ENCODE data around the gene ZNF205. TPM values are rescaled to one million over a fixed set of nuclear protein-coding genes. Genes with fewer than 3 reads are reported as not detected.

ZNF205 gene
- total and polyA plus RNA-seq, 10 of the 15 experiments (the other 5 are each of a cell fraction or from before 2014, with no cell fraction given): 0.26 to 1.5 (median 0.78) TPM; not detected in 2

- CTCF ChIA-PET: interaction anchor here (1.1 to 21.2 kb wide), 4 partner anchors 15 to 39 kb away, joined by 3 to 396 read pairs (median 6); no protein-coding TSS in a partner anchor
- H3K9me3 ChIP-seq (replicated peaks; ENCODE audit: control insufficient read depth, insufficient read depth, low read length): no peaks in the 10 kb centered on the region
- POLR2A ChIA-PET: no interaction called here
- H3K79me2 ChIP-seq (ENCODE audit: control insufficient read depth, insufficient read depth, low read length): no peaks in the 10 kb centered on the region
- H3K4me1 ChIP-seq (ENCODE audit: control insufficient read depth, insufficient read depth, low read length): no peaks in the 10 kb centered on the region
- H3K9ac ChIP-seq (ENCODE audit: control insufficient read depth, insufficient read depth, low read length): no peak overlapping the region
- SMC1A ChIA-PET (ENCODE audit: uncharacterized antibody, unreplicated experiment): no interaction called here
- RAD21 ChIA-PET (ENCODE audit: unreplicated experiment): no interaction called here
- DNase-seq (ENCODE audit: low read depth, low spot score) (no peak), ATAC-seq (no peak), FAIRE-seq (no peak)
- TF ChIP-seq FOXK2 (IDR thresholded peaks at IDR 0.05): no peak
- TF ChIP-seq EED (IDR thresholded peaks at IDR 0.05; ENCODE audit: low read depth): no peak
- no peak for TF ChIP-seq MEF2B (IDR thresholded peaks at IDR 0.05; ENCODE audit: partially characterized antibody, poor library complexity, severe bottlenecking)
- TF ChIP-seq NFXL1 (IDR thresholded peaks at IDR 0.05; ENCODE audit: borderline replicate concordance): no peak
- TF ChIP-seq USF1 (IDR thresholded peaks at IDR 0.05; ENCODE audit: borderline replicate concordance, extremely low read length, insufficient read depth, low read depth, low read length): no peak
- no peak for TF ChIP-seq IKZF2 (IDR thresholded peaks at IDR 0.05)
- TF ChIP-seq STAT3 (IDR thresholded peaks at IDR 0.05; ENCODE audit: low read depth, low read length): no peak
- no peak for TF ChIP-seq ZSCAN29 (IDR thresholded peaks at IDR 0.05)
- no peak for TF ChIP-seq KDM1A (IDR thresholded peaks at IDR 0.05; ENCODE audit: borderline replicate concordance)
- TF ChIP-seq CREM (IDR thresholded peaks at IDR 0.05; ENCODE audit: low read depth): no peak
- no peak for TF ChIP-seq ELK1 (IDR thresholded peaks at IDR 0.05; ENCODE audit: low read depth, low read length)
- no peak for TF ChIP-seq NR2F1 (conservative IDR thresholded peaks at IDR 0.05)
- no peak for TF ChIP-seq USF2 (IDR thresholded peaks at IDR 0.05; ENCODE audit: borderline replicate concordance, low read depth, low read length)
- no TSS peak for BruUV-seq (replicated peaks)
- H3K27me3 ChIP-seq (replicated peaks in 1 of 2; ENCODE audit: control insufficient read depth in 2 of 2, insufficient read depth in 2 of 2, low read length in 1 of 2): no peaks in the 10 kb centered on the region
- no peaks in the 10 kb centered on the region for H4K20me1 ChIP-seq (ENCODE audit: control insufficient read depth, insufficient read depth)
- no peaks in the 10 kb centered on the region for H3K36me3 ChIP-seq (ENCODE audit: control insufficient read depth in 2 of 2, insufficient read depth in 2 of 2, low read length in 1 of 2)
- H3K4me2 ChIP-seq (ENCODE audit: control insufficient read depth, insufficient read depth): no peak overlapping the region
- H3K27ac ChIP-seq (ENCODE audit: control insufficient read depth, insufficient read depth): no peak overlapping the region
- H2AFZ ChIP-seq (ENCODE audit: control insufficient read depth, low read depth, low read length): no peak overlapping the region
- intact Hi-C loops (cut with micrococcal nuclease; ENCODE audit: unreplicated experiment) (no loop called here), in situ Hi-C loops (cut with MboI) (no loop called here)
- 89% methylated on average over 79 of the region's 81 CpGs for WGBS (ENCODE audit: insufficient coverage, insufficient replicate concordance, low lambda C conversion rate, missing lambda C conversion rate)
- no peak overlapping the region for H3K4me3 ChIP-seq
Observed at GRCh38 chr16:3089717-3090592, 22.4 kb upstream of the ZNF205 start.

Measured in GM12878 (cell line).